IMR-90 (cell line): ENCODE results near the gene EBI3. TPM values are rescaled to one million over a fixed set of nuclear protein-coding genes. Genes with fewer than 3 reads are reported as not detected.

ENCODE experiments used
- ATAC-seq: fragments of 200-7000 bp; cut with Tn5 transposase; 2 replicates; pipeline ENCODE4 v1.9.1; 2020; ENCODE audit warnings: low read depth, mild to moderate bottlenecking, moderate library complexity
- BruUV-seq: library from RNA; stranded (reverse); fragments of 400-500 nt; replicated peaks from 2 replicates; lab custom pipeline; 2021; lab: Mats Ljungman, UMichigan
- CTCF ChIA-PET: fragments of 300-600 bp; formaldehyde crosslinking; extraction: SDS; loops from one replicate; lab custom pipeline; 2021; ENCODE audit warnings: antibody characterized with exemption; lab: Yijun Ruan, JAX
- POLR2A ChIA-PET: fragments of 300-600 bp; sonication (Branson Sonifier 250); formaldehyde crosslinking; loops from one replicate; lab custom pipeline; 2022; ENCODE audit warnings: antibody characterized with exemption; ENCODE audit not compliant: unreplicated experiment; lab: Charles Lee
- DNase-seq: peaks from one replicate; pipeline ENCODE4 v3.0.0; 2013
- H2AFZ ChIP-seq: replicated peaks from 2 replicates; pipeline ENCODE3; 2013; ENCODE audit warnings: low read length, mild to moderate bottlenecking; ENCODE audit not compliant: poor library complexity
- H2AK5ac ChIP-seq: 2 replicates; pipeline ENCODE4 v1.6.1; 2013; ENCODE audit warnings: low read depth, low read length, inconsistent platforms
- H2AK9ac ChIP-seq: replicated peaks from 2 replicates; pipeline ENCODE3; 2013; ENCODE audit warnings: mild to moderate bottlenecking, low read depth, low read length, moderate library complexity; ENCODE audit not compliant: poor library complexity
- H2BK120ac ChIP-seq: 2 replicates; pipeline ENCODE4 v1.6.1; 2013; ENCODE audit warnings: low read depth, low read length, inconsistent platforms
- H2BK15ac ChIP-seq: 3 replicates; pipeline ENCODE4 v1.6.1; 2013; ENCODE audit warnings: low read depth, low read length, inconsistent platforms
- H2BK20ac ChIP-seq: 2 replicates; pipeline ENCODE4 v1.6.1; 2013; ENCODE audit warnings: low read depth, mild to moderate bottlenecking, inconsistent platforms, low read length, moderate library complexity
- H2BK5ac ChIP-seq: 2 replicates; pipeline ENCODE4 v1.6.1; 2013; ENCODE audit warnings: mild to moderate bottlenecking, low read depth, low read length, inconsistent platforms; ENCODE audit not compliant: poor library complexity, severe bottlenecking
- H3K14ac ChIP-seq: replicated peaks from 2 replicates; pipeline ENCODE4 v1.6.1; 2013; ENCODE audit warnings: low read depth, low read length, inconsistent platforms
- H3K18ac ChIP-seq: 2 replicates; pipeline ENCODE4 v1.6.1; 2013; ENCODE audit warnings: low read depth, low read length, control low read depth
- H3K23ac ChIP-seq: 2 replicates; pipeline ENCODE4 v1.6.1; 2013; ENCODE audit warnings: low read depth, low read length, inconsistent platforms
- H3K27ac ChIP-seq: 2 replicates; pipeline ENCODE4 v1.5.1; 2013; ENCODE audit warnings: mild to moderate bottlenecking, control low read depth, low read length; ENCODE audit not compliant: insufficient read depth
- H3K27me3 ChIP-seq: 2 replicates; pipeline ENCODE4 v1.6.1; 2013; ENCODE audit warnings: low read length; ENCODE audit not compliant: control insufficient read depth, insufficient read depth
- H3K36me3 ChIP-seq: 2 replicates; pipeline ENCODE4 v1.6.1; 2013; ENCODE audit warnings: low read length, mixed read lengths; ENCODE audit not compliant: control insufficient read depth, insufficient read depth
- H3K4ac ChIP-seq: 2 replicates; pipeline ENCODE4 v1.6.1; 2013; ENCODE audit warnings: low read depth, low read length, inconsistent platforms
- H3K4me1 ChIP-seq: 2 replicates; pipeline ENCODE4 v1.6.1; 2013; ENCODE audit warnings: low read length, mixed read lengths; ENCODE audit not compliant: control insufficient read depth, insufficient read depth
- H3K4me2 ChIP-seq: 2 replicates; pipeline ENCODE4 v1.6.1; 2013; ENCODE audit warnings: low read depth, mild to moderate bottlenecking, control low read depth, low read length, moderate library complexity
- H3K4me3 ChIP-seq: 2 replicates; pipeline ENCODE4 v1.5.1; 2013; ENCODE audit warnings: low read depth, mild to moderate bottlenecking, control low read depth, low read length, moderate library complexity; ENCODE audit not compliant: insufficient read depth
- H3K56ac ChIP-seq: 2 replicates; pipeline ENCODE4 v1.6.1; 2013; ENCODE audit warnings: low read length, inconsistent platforms; ENCODE audit not compliant: insufficient read depth; ENCODE audit errors: extremely low read depth
- H3K79me1 ChIP-seq, 2 experiments: 2 replicates each; pipeline ENCODE4 v1.6.1; 2013; ENCODE audit warnings: low read length in 2 of 2, inconsistent platforms in 1 of 2, low read depth in 1 of 2
- H3K9ac ChIP-seq: 2 replicates; pipeline ENCODE4 v1.6.1; 2013; ENCODE audit warnings: low read depth, low read length, control low read depth
- H3K9me1 ChIP-seq: 2 replicates; pipeline ENCODE4 v1.6.1; 2013; ENCODE audit warnings: low read length, inconsistent platforms; ENCODE audit not compliant: insufficient read depth
- H3K9me3 ChIP-seq: 2 replicates; pipeline ENCODE4 v1.6.1; 2013; ENCODE audit warnings: low read length; ENCODE audit not compliant: control insufficient read depth, insufficient read depth
- H4K20me1 ChIP-seq: 2 replicates; pipeline ENCODE4 v1.6.1; 2013; ENCODE audit warnings: low read length, inconsistent platforms; ENCODE audit not compliant: insufficient read depth
- H4K5ac ChIP-seq: 2 replicates; pipeline ENCODE4 v1.6.1; 2013; ENCODE audit warnings: mild to moderate bottlenecking, low read depth, low read length, control low read depth
- H4K8ac ChIP-seq, 2 experiments: 2 replicates each; pipeline ENCODE4 v1.6.1; 2013; ENCODE audit warnings: low read depth in 2 of 2, low read length in 2 of 2, control low read depth in 1 of 2, inconsistent platforms in 1 of 2
- H4K91ac ChIP-seq: 2 replicates; pipeline ENCODE4 v1.6.1; 2013; ENCODE audit warnings: low read depth, low read length, inconsistent platforms; ENCODE audit not compliant: insufficient read depth
- CEBPB ChIP-seq: IDR thresholded peaks from 2 replicates; pipeline ENCODE4 v1.6.1; 2012; ENCODE audit warnings: low read depth, low read length, improper control_type of control experiment
- CHD1 ChIP-seq: IDR thresholded peaks from 2 replicates; pipeline ENCODE4 v1.6.1; 2012; ENCODE audit warnings: low read depth, low read length, improper control_type of control experiment
- CTCF ChIP-seq: conservative IDR thresholded peaks from 2 replicates; pipeline ENCODE4 v1.5.1; 2012; ENCODE audit warnings: mild to moderate bottlenecking, low read depth, low read length, improper control_type of control experiment
- ELK1 ChIP-seq: fragments of 150-350 bp; IDR thresholded peaks from 2 replicates; pipeline ENCODE4 v1.6.1; 2016; ENCODE audit warnings: low read depth, mild to moderate bottlenecking, low read length, moderate library complexity, borderline replicate concordance
- FOS ChIP-seq: fragments of 150-350 bp; IDR thresholded peaks from 2 replicates; pipeline ENCODE4 v1.6.1; 2016; ENCODE audit warnings: low read depth, low read length
- MAFK ChIP-seq: IDR thresholded peaks from 2 replicates; pipeline ENCODE4 v1.6.1; 2012; ENCODE audit warnings: low read depth, low read length, improper control_type of control experiment
- NFE2L2 ChIP-seq: fragments of 150-350 bp; IDR thresholded peaks from 2 replicates; pipeline ENCODE4 v1.6.1; 2016; ENCODE audit warnings: low read depth, mild to moderate bottlenecking, low read length
- POLR2A ChIP-seq: IDR thresholded peaks from 2 replicates; pipeline ENCODE4 v1.6.1; 2012; ENCODE audit warnings: mild to moderate bottlenecking, low read depth, low read length
- RAD21 ChIP-seq: IDR thresholded peaks from 2 replicates; pipeline ENCODE4 v1.6.1; 2012; ENCODE audit warnings: low read length, improper control_type of control experiment
- RCOR1 ChIP-seq: IDR thresholded peaks from 2 replicates; pipeline ENCODE4 v1.6.1; 2012; ENCODE audit warnings: mild to moderate bottlenecking, low read length, improper control_type of control experiment; ENCODE audit not compliant: insufficient replicate concordance
- RFX5 ChIP-seq: IDR thresholded peaks from 2 replicates; pipeline ENCODE4 v1.8.0; 2012; ENCODE audit warnings: low read depth, mild to moderate bottlenecking, low read length, moderate library complexity
- SMC3 ChIP-seq: fragments of 150-350 bp; IDR thresholded peaks from 2 replicates; pipeline ENCODE4 v1.6.1; 2016; ENCODE audit warnings: low read depth, mild to moderate bottlenecking, antibody characterized with exemption, low read length, moderate library complexity
- USF2 ChIP-seq: fragments of 150-350 bp; IDR thresholded peaks from 2 replicates; pipeline ENCODE4 v1.6.1; 2017; ENCODE audit warnings: mild to moderate bottlenecking, antibody characterized with exemption, low read length, low read depth
- WGBS, 2 experiments: methylation state at CpG; one replicate each; pipeline versions ENCODE4 v1.1.5 to v1.1.7; 2013; ENCODE audit warnings: missing lambda C conversion rate in 2 of 2; ENCODE audit not compliant: insufficient read length in 1 of 2; ENCODE audit errors: extremely low coverage in 2 of 2; 5-methylcytosine and 5-hydroxymethylcytosine counted together
- dilution Hi-C: fragments of 300-500 bp; cut with HindIII; formaldehyde crosslinking; loops from one replicate; pipeline ENCODE4 v1.14.3; 2018; ENCODE audit warnings: low sequenced_read_pairs; ENCODE audit not compliant: unreplicated experiment
- in situ Hi-C: fragments of 300-500 bp; cut with MboI; formaldehyde crosslinking; loops from 3 replicates; pipeline ENCODE4 v1.14.3; 2019; ENCODE audit warnings: low sequenced_read_pairs, inconsistent platforms, mixed read lengths
- intact Hi-C: fragments of 100-400 bp; cut with micrococcal nuclease; formaldehyde crosslinking; loops from 2 replicates; pipeline ENCODE4 v1.10.0; 2022
- polyA plus RNA-seq, 3 experiments: library from polyadenylated mRNA; depleted of rRNA; stranded (reverse); fragments of >200 nt; gene quantifications; 2 replicates each; pipeline ENCODE4 v1.2.3, GENCODE V29; 2012; ENCODE audit warnings: low replicate concordance in 1 of 3
- total RNA-seq: library from RNA; depleted of rRNA; stranded (reverse); fragments of >200 nt; gene quantifications from 2 replicates; pipeline ENCODE4 v1.2.3, GENCODE V29; 2012

Gene EBI3
- total and polyA plus RNA-seq, 2 of the 4 experiments (the other 2 are of a cell fraction): 0.36 to 2.7 TPM

- Histone ChIP-seq H4K20me1 (no peaks in the 10 kb centered on the region), H2BK5ac (no peak overlapping the region), H2AK9ac (no peak overlapping the region), H3K9ac (no peak overlapping the region), H3K56ac (no peak overlapping the region), H3K79me1 (no peaks in the 10 kb centered on the region), H3K4me1 (no peaks in the 10 kb centered on the region), H2BK20ac (no peak overlapping the region), H3K4me2 (no peak overlapping the region), H3K36me3 (no peaks in the 10 kb centered on the region), H2BK120ac (no peak overlapping the region), H3K23ac (no peak overlapping the region), H3K27ac (no peak overlapping the region), H3K18ac (no peak overlapping the region), H3K9me1 (no peaks in the 10 kb centered on the region), H4K8ac (no peak overlapping the region), H3K9me3 (no peaks in the 10 kb centered on the region), H2AK5ac (no peak overlapping the region), H4K5ac (no peak overlapping the region), H3K4ac (no peak overlapping the region), H2AFZ (no peak overlapping the region), H3K14ac (no peak overlapping the region), H2BK15ac (no peak overlapping the region), H4K91ac (no peak overlapping the region), H3K27me3 (peaks cover 11% of the 10 kb centered on the region), H3K4me3 (no peak overlapping the region)
- no TSS peak for BruUV-seq
- POLR2A ChIA-PET: interaction anchor here (0.6 kb wide), 1 partner anchor 20 kb away, joined by 6 read pairs; no protein-coding TSS in a partner anchor
- intact Hi-C loops (loop anchor here (5.0 kb wide), 1 partner anchor 122 kb away; the partner anchor contains the start of gene ZBTB7A), dilution Hi-C loops (no loop called here), in situ Hi-C loops (no loop called here)
- ATAC-seq (no peak), DNase-seq (no peak)
- CTCF ChIA-PET: interaction anchor here (1.1 kb wide), 1 partner anchor 49 kb away, joined by 4 read pairs; no protein-coding TSS in a partner anchor
- TF ChIP-seq MAFK (no peak), RAD21 (no peak), POLR2A (no peak), NFE2L2 (no peak), CTCF (no peak), RFX5 (no peak), RCOR1 (no peak), USF2 (no peak), SMC3 (no peak), CHD1 (no peak), ELK1 (no peak), FOS (no peak), CEBPB (no peak)
- no CpG with 5 or more reads among the region's 5 CpGs for WGBS, 2 experiments
These were observed 39.7 kb upstream of the EBI3 start for GRCh38 chr19:4189641-4190040.
